ENCODE data around the gene SLC29A4. TPM values are rescaled to one million over a fixed set of nuclear protein-coding genes. Genes with fewer than 3 reads are reported as not detected.

Gene SLC29A4
- total and polyA plus RNA-seq, 2 of the 8 experiments (the other 6 are each of a cell fraction or from before 2014, with no cell fraction given), result 6.9 to 15.1 TPM

GRCh38 chr7:5238500-5238899 is 44.2 kb upstream of the SLC29A4 start (continued):
- no peak for TF ChIP-seq CTBP2 (IDR thresholded peaks at IDR 0.05; ENCODE audit: borderline replicate concordance, insufficient read depth, insufficient read length, low read length)
- no peak for TF ChIP-seq TAF1 (IDR thresholded peaks at IDR 0.05; ENCODE audit: low read depth, low read length)
